ENCODE data around the gene KIFAP3.
"Not testable (repeated sequence)": the region's sequence is repeated elsewhere in the genome, so short reads cannot be mapped to it uniquely, and the experiment has no call there.

DNA sequence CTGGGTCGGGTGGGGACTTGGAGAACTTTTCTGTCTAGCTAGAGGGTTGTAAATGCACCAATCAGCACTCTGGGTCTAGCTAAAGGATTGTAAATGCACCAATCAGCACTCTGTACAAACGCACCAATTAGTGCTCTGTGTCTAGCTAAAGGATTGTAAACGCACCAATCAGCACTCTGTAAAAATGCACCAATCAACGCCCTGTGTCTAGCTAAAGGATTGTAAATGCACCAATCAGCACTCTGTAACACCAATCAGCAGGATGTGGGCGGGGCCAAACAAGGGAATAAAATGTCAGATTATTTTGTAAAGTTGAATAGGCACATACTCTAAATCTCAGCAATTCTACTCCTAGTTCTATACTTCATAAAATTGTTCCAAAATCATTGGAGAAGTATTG, 2.5 kb upstream of the KIFAP3 start:
- TF ChIP-seq ZNF274 (IDR thresholded peaks at IDR 0.05; ENCODE audit: low read depth, low read length); YY1 (IDR thresholded peaks at IDR 0.05; ENCODE audit: insufficient read depth, insufficient read length); SUZ12 (IDR thresholded peaks at IDR 0.05; ENCODE audit: extremely low read depth, insufficient read depth, insufficient read length): not testable (repeated sequence)

All from NT2/D1 (cell line).